Brain microvascular endothelial cell (primary cell): ENCODE data around the gene NTRK3.

Experiments used
- DNase-seq: peaks from one replicate; pipeline ENCODE4 v3.0.0-alpha.2; 2020
- H3K27ac ChIP-seq: fragments of 250-450 bp; sonication (Bioruptor Pico); 2 replicates; pipeline ENCODE4 v1.5.1; 2020; ENCODE audit warnings: mild to moderate bottlenecking, moderate library complexity
- H3K27me3 ChIP-seq: fragments of 250-450 bp; sonication (Bioruptor Pico); replicated peaks from 2 replicates; pipeline ENCODE4 v1.5.1; 2020; ENCODE audit warnings: mild to moderate bottlenecking
- H3K36me3 ChIP-seq: fragments of 250-450 bp; sonication (Bioruptor Pico); replicated peaks from 2 replicates; pipeline ENCODE4 v1.5.1; 2020; ENCODE audit warnings: mild to moderate bottlenecking
- H3K4me3 ChIP-seq: 2 replicates; pipeline ENCODE4 v1.5.1; 2011; ENCODE audit warnings: low read depth, mild to moderate bottlenecking, control low read depth, low read length, moderate library complexity
- CTCF ChIP-seq: IDR thresholded peaks from 2 replicates; pipeline ENCODE4 v1.5.1; 2011; ENCODE audit warnings: low read depth, mild to moderate bottlenecking, moderate library complexity, low read length, control low read depth, inconsistent platforms; ENCODE audit errors: missing control alignments
- in situ Hi-C: cut with HindIII; loops from 2 replicates; pipeline ENCODE4 v1.10.0; 2017; ENCODE audit warnings: low sequenced_read_pairs, low pct_ligation_motif_present

Gene NTRK3

GRCh38 chr15:88077296-88078020 lies 179.1 kb downstream of the NTRK3 start:
- Histone ChIP-seq H3K4me3 (no peak overlapping the region), H3K27ac (no peak overlapping the region), H3K36me3 (no peaks in the 10 kb centered on the region), H3K27me3 (no peaks in the 10 kb centered on the region)
- no peak for TF ChIP-seq CTCF
- no peak for DNase-seq
- in situ Hi-C loops, result no loop called here

- no peak for TF ChIP-seq CTCF
- in situ Hi-C loops, result no loop called here
- Histone ChIP-seq H3K36me3 (no peaks in the 10 kb centered on the region), H3K4me3 (no peak overlapping the region), H3K27ac (no peak overlapping the region), H3K27me3 (no peaks in the 10 kb centered on the region)
- no peak for DNase-seq
Observed at GRCh38 chr15:88076328-88076727, 180.2 kb downstream of the NTRK3 start.

- Histone ChIP-seq H3K36me3 (no peaks in the 10 kb centered on the region), H3K27me3 (no peaks in the 10 kb centered on the region), H3K27ac (no peak overlapping the region), H3K4me3 (no peak overlapping the region)
- in situ Hi-C loops, result no loop called here
- no peak for TF ChIP-seq CTCF
- DNase-seq, result no peak
Observed at GRCh38 chr15:88075102-88075501, 181.4 kb downstream of the NTRK3 start.

GRCh38 chr15:88074386-88074785 lies 182.2 kb downstream of the NTRK3 start:
- no peak for TF ChIP-seq CTCF
- Histone ChIP-seq H3K4me3 (no peak overlapping the region), H3K27ac (no peak overlapping the region), H3K36me3 (no peaks in the 10 kb centered on the region), H3K27me3 (no peaks in the 10 kb centered on the region)
- DNase-seq, result no peak
- in situ Hi-C loops, result no loop called here

- Histone ChIP-seq H3K27ac (no peak overlapping the region), H3K36me3 (no peaks in the 10 kb centered on the region), H3K4me3 (no peak overlapping the region), H3K27me3 (no peaks in the 10 kb centered on the region)
- no peak for TF ChIP-seq CTCF
- in situ Hi-C loops, result no loop called here
- no peak for DNase-seq
Observed at GRCh38 chr15:88073391-88073691, 183.2 kb downstream of the NTRK3 start.
